ENCODE measurements around the gene PRTG.
"Not testable (repeated sequence)": the region's sequence is repeated elsewhere in the genome, so short reads cannot be mapped to it uniquely, and the experiment has no call there.

Gene PRTG

GRCh38 chr15:55742498-55742926 lies 440 bp downstream of the PRTG start:
- no peak for DNase-seq (ENCODE audit: low read depth)

DNA sequence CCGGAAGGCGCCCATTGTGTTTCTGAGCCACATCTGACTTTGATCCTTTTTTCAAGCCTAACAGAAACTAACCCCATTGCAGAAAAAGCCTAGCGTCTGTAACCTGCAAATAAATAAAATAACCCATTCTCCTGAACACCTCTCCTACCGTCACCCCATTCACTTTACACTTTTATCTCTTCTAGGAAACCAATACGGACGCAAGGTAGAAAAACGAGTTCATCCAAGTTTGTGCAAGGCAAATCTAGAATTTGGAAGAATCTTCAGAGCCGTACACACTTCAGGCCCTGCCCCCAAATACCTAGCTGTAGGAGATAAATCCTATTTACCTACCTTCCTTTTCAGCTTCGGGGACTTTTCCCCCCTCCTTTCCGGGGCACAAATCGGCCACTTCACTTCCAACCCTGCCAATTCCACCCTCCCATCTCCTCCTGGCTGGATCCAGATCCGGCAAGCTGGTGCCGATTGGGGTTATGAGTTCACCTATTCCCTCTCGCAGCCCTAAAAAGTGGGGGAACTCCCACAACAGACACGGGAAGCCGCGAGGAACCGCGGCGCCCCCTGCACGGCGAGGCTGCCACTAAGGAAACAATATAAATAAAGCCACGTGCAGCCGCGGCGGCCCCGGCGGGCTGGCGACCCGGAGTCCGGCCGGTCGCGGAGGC lies 987 bp downstream of the PRTG start:
- DNase-seq (ENCODE audit: low read depth): no peak

DNA sequence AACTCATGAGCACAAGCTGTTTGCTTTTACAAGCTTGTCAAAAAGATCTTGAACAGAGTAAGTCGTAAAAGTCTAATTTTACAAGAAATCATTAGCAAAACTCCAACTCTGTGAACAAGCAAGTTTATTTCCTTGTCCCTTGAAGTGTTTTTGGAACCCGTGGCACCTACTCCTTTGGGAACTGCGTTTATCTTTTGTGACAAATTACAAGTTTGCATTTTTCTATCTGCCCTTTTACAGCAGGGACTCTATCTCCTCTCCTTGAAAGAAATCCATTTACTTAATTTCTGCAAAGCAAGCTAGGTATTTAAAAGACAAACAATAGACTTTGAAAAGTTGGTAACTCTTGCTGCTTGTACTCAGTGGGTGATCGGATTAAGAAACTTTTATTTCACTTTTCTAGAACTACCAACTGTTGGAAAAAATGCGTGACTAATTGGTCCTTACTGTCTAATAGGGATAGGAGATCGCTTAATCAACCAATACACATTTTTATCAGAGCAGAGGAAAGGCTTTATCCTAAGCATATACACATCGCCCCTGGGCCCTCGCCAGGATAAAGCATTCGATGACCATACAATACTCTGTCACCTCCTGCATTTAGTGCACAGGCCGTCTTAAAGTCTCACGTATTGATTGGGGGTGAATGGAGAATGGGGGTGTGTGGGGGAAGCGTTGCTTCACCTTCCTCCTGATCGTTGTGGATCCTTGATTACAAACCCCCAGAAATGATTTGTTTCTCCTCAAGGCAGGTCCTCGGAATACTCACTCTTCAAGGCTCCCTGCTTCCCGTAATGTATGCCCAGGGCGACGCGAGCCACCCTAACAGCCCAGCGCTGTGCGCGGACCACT lies 1.7 kb downstream of the PRTG start:
- no peak for DNase-seq (ENCODE audit: low read depth)

GRCh38 chr15:55740359-55740878 lies 2.5 kb downstream of the PRTG start:
- no peak for DNase-seq (ENCODE audit: low read depth)

DNA sequence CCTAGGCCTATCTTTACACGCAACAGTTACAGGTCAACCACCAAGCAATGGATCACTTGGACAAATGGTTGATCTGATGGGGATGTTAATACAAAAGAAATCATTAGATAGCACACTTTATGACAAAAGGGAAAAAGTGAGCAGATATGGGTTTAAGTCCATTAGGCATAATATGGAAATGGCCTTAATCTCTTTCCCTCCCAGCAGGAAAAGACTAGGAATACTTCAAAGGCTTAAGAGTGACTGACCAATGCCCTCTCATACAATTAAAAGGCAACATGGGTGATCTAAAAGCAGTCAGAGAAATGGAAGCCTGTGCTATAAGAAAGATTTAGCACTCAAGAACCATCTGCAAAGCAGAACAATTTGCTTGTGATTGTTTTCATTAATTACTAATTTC lies 3.3 kb downstream of the PRTG start:
- no peak for DNase-seq (ENCODE audit: low read depth)

DNA sequence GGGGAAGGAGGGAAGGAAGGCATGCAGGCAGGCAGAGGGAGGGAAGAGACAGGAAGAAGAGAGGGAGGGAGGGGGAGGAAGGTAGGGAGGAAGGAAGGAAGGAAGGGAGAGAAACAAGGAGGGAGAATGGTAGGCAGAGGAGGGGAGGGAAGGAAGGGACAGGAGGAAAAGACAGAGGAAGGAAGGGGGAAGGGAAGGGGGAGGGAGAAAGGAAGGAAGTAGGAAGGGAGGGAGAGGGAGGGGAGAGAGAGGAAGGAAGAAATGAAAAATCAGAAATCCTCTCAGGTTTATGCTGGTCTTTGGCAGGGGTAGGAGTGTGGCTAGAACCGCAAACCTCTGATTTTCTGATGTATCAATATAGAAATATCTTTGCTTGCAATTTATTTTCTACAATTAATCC lies 4.2 kb downstream of the PRTG start:
- DNase-seq (ENCODE audit: low read depth): no peak

DNA sequence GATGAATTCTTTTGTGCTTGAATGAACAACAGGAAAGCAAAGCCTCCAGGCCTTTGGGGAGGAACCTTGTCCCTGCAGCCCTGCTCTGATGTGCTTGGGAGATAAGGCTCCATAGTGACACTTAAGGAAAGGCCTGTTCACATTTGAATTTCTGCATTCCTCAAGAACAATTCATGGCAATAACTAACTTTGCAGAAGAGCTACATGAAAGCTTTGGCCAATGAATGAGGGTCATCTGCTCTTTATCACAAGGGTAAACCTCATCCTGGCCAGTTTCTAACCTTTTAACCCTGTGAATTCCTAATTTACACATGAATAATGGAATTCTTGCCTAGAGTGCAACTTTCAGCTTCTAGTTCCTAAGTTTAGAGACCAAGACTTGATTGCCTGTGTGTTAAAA lies 5.6 kb downstream of the PRTG start:
- no peak for DNase-seq (ENCODE audit: low read depth)

DNA sequence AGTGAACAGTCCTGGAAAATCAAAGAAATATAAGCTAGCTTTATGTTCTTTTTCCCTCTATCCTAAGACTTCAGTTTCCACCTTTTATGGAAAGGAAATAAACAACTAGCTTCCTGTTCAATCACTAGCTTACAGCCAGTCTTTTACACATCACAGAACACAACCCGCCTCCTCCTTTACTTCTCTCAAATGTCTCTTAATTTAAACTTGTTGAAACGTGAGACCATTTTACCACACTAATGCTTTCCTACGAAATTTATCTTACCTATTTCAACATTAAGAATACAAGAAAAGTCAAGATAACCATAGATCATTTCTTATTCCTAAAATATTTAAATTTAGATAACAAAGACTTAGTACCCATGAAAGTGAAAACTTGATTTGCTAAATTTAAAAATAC lies 6.2 kb downstream of the PRTG start:
- DNase-seq (ENCODE audit: low read depth): no peak

DNA sequence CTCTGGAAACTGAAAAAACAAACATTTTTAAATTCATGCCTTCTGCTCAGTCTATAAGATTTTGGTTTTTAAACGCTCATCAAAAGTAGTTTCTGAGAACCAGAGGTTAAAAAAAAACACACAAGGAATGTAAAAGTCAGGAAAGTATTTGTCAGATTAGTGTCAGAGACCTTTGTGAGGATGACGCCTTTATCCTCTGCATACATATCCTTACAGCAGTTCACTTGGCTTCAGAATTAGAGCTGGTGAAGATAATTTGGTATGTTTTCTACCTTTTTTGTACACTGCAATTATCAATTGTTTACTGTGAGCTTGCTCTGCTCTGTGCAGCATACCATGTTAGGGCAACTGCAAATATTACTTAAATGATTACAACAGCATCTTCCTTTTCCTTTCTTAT lies 8.3 kb downstream of the PRTG start:
- no peak for DNase-seq (ENCODE audit: low read depth)

- not testable (repeated sequence) for DNase-seq (ENCODE audit: low read depth)
Measured at GRCh38 chr15:55733461-55733860, 9.5 kb downstream of the PRTG start.

DNA sequence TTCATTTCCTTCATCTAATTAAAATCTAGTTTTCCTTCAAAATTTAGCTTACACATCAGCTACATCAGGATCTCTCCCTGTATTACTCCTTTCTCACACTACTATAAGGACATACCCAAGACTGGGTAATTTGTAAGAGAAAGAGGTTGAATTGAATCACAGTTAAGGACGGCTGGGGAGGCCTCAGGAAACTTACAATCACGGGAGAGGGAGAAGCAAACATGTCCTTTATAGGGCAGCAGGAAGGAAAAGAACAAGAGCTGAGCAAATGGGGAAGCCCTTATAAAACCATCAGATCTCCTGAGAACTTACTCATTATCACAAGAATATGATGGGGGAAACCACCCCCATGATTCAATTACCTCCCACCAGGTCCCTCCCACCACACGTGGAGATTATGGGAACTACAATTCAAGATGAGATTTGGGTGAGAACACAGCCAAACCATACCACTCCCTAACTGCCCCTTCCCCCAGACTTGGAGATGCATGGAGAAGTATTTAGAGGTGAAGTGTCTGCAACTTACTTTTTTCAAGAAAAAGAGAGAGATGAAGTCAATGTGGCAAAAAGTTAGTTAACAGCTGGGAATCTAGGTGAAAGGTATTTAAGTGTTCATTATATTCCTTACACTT lies 21.3 kb downstream of the PRTG start:
- no peak for DNase-seq (ENCODE audit: low read depth)

- DNase-seq (ENCODE audit: low read depth): no peak
Measured at GRCh38 chr15:55715355-55716076, 27.4 kb downstream of the PRTG start.

- DNase-seq (ENCODE audit: low read depth): no peak
Measured at GRCh38 chr15:55714064-55714463, 28.9 kb downstream of the PRTG start.

DNA sequence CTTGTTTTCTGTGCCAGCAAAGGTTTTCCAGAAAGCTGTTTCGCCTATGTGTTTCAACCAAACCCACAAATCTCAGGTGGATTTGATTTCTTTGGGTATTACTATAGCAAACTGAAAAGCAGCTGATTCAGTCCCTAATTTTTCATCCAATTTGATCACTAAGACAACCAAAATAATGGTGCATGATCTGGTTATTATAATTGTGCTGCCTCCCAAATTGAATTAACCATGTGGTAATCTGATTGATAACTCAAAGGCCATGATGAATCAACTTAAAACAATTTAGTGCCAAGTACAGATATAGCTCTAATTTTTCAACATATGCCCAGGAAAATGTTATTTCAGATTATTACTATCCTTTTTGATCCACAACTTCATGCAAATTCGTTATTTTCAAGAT lies 30.6 kb downstream of the PRTG start:
- no peak for DNase-seq (ENCODE audit: low read depth)

DNA sequence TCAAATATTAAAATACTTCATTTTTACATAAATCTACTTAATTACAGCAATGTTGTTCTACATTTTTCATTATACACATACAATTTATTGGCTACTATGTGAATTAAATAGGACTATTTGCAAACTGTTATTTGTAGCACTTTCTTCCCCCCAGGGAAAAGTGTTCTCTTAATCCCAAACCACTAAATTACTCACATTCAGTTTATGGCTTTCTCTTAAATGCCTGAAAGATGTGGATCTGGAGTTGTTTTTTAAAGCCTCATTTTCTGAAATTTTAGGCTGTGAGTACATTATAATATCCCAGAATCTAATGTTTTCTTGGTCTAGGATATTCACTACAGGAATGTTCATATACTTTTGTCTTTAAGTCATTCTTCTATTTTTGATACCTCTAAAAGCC lies 32.7 kb downstream of the PRTG start:
- DNase-seq (ENCODE audit: low read depth): no peak

DNA sequence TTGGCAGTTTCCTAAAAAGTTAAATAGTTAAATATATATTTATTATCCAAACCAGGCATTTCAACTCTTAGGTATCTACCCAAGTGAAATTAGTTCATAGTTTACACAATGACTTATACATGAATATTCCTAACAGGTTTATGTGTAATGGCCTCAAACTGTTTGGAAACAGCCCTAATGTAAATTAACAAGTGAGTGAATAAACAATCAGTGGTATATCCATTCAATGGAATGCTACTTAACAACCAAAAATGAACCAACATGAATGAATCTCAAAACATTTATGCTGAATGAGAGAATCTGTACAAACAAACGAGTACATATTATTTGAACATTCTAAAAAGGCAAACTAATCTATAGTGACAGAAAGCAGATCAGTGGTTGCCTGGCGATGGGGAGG lies 33.5 kb downstream of the PRTG start:
- no peak for DNase-seq (ENCODE audit: low read depth)

GRCh38 chr15:55708720-55709119 lies 34.2 kb downstream of the PRTG start:
- no peak for DNase-seq (ENCODE audit: low read depth)

GRCh38 chr15:55707951-55708350 lies 35.0 kb downstream of the PRTG start:
- DNase-seq (ENCODE audit: low read depth): no peak

GRCh38 chr15:55707518-55707917 lies 35.4 kb downstream of the PRTG start:
- no peak for DNase-seq (ENCODE audit: low read depth)

- no peak for DNase-seq (ENCODE audit: low read depth)
Measured at GRCh38 chr15:55703873-55704301, 39.1 kb downstream of the PRTG start.

DNA sequence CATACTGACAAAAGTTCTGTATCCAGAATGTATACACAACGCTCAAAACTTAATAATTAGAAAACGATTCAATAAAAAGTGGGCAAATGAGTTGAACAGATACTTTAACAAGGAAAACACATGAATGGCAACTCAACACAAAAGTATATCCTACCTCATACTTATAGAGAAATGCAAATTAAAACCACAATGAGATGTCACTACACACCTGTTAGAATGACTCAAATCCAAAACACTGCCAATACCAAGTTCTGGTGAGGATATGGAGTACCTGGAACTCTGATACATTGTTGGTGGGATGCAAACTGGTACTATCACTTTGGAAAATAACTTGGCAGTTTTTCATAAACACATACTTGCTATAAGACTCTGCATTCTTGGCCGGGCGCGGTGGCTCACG lies 42.1 kb downstream of the PRTG start:
- no peak for DNase-seq (ENCODE audit: low read depth)

DNA sequence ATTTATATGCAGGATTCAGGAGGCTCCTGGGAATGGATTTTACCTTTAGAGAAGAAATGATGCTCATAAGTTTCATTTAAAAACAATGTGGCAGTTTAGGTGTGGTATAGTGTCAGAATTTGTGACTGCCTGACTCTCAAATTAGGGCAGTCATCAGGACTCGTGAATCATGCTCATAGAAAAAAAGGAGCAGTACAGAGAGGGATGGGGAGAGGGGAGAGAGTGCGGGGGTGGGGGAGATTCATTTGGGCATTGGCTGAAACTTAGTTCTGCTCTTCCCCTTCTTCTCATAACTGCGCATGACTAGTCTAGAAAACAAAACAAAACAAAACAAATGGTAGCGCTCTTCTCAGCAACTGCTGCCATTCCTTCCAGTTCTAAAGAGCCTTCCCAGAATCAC lies 44.3 kb downstream of the PRTG start:
- DNase-seq (ENCODE audit: low read depth): no peak
